OCI-LY1 (cell line): ENCODE data around the gene CERS6.

Experiments
- H2AFZ ChIP-seq: fragments of 200-600 bp; sonication (generic), shearing (Covaris generic); 2 replicates; pipeline ENCODE4 v1.6.0; 2014; ENCODE audit warnings: antibody characterized with exemption, mild to moderate bottlenecking, low read length
- H3F3A ChIP-seq: fragments of 200-600 bp; sonication (generic), shearing (Covaris generic); 2 replicates; pipeline ENCODE4 v1.6.0; 2014; ENCODE audit warnings: mild to moderate bottlenecking, antibody characterized with exemption, low read length, moderate library complexity; ENCODE audit not compliant: insufficient read depth
- H3K27ac ChIP-seq: fragments of 200-600 bp; sonication (generic); 2 replicates; pipeline ENCODE4 v1.5.1; 2014; ENCODE audit warnings: low read length, mixed run types, mild to moderate bottlenecking, low read depth; ENCODE audit not compliant: poor library complexity, severe bottlenecking
- H3K27me3 ChIP-seq: fragments of 200-600 bp; sonication (generic); 2 replicates; pipeline ENCODE4 v1.6.0; 2014; ENCODE audit warnings: antibody characterized with exemption, mild to moderate bottlenecking, low read length, moderate library complexity; ENCODE audit not compliant: insufficient read depth
- H3K36me3 ChIP-seq: fragments of 200-600 bp; sonication (generic); 2 replicates; pipeline ENCODE4 v1.6.1; 2014; ENCODE audit warnings: mild to moderate bottlenecking, antibody characterized with exemption, low read length, moderate library complexity, mixed read lengths; ENCODE audit not compliant: insufficient read depth
- H3K4me1 ChIP-seq: fragments of 200-600 bp; sonication (generic); 2 replicates; pipeline ENCODE4 v1.5.1; 2014; ENCODE audit warnings: mild to moderate bottlenecking, low read length, moderate library complexity; ENCODE audit not compliant: insufficient read depth, severe bottlenecking
- H3K4me2 ChIP-seq: fragments of 200-600 bp; sonication (generic), shearing (Covaris generic); 2 replicates; pipeline ENCODE4 v1.6.1; 2014; ENCODE audit warnings: low read length
- H3K4me3 ChIP-seq: fragments of 200-600 bp; sonication (generic); 2 replicates; pipeline ENCODE4 v1.5.1; 2014; ENCODE audit warnings: low read length, low read depth, mild to moderate bottlenecking, mixed read lengths; ENCODE audit not compliant: poor library complexity, severe bottlenecking
- H3K79me2 ChIP-seq: fragments of 200-600 bp; shearing (Covaris generic); 2 replicates; pipeline ENCODE4 v1.6.1; 2016; ENCODE audit warnings: mixed run types, low read length, mixed read lengths; ENCODE audit not compliant: insufficient read depth
- H3K9ac ChIP-seq: fragments of 200-600 bp; sonication (generic), shearing (Covaris generic); 2 replicates; pipeline ENCODE4 v1.6.1; 2014; ENCODE audit warnings: mild to moderate bottlenecking, low read length, mixed read lengths
- H3K9me2 ChIP-seq: fragments of 200-600 bp; sonication (generic), shearing (Covaris generic); 2 replicates; pipeline ENCODE4 v1.6.1; 2014; ENCODE audit warnings: low read depth, mild to moderate bottlenecking, low read length, mixed read lengths
- H3K9me3 ChIP-seq: fragments of 200-600 bp; shearing (Covaris generic); 2 replicates; pipeline ENCODE4 v1.6.1; 2014; ENCODE audit warnings: low read length, mixed read lengths
- H4K20me1 ChIP-seq: fragments of 200-600 bp; sonication (generic), shearing (Covaris generic); 2 replicates; pipeline ENCODE4 v1.6.0; 2016; ENCODE audit warnings: mild to moderate bottlenecking, low read length; ENCODE audit not compliant: insufficient read depth
- EZH2 ChIP-seq: fragments of 200-600 bp; sonication (generic), shearing (Covaris generic); IDR thresholded peaks from 2 replicates; pipeline ENCODE4 v1.8.0; 2017; ENCODE audit warnings: borderline replicate concordance, mixed run types, mild to moderate bottlenecking, antibody characterized with exemption, low read length, moderate library complexity, mixed read lengths
- TF ChIP-seq, protein P1 (sequence below): fragments of 200-600 bp; sonication (generic), shearing (Covaris generic); IDR thresholded peaks from 2 replicates; pipeline ENCODE4 v1.5.1; 2017; ENCODE audit warnings: mild to moderate bottlenecking, antibody characterized with exemption, low read length, moderate library complexity, mixed read lengths

Gene CERS6

DNA sequence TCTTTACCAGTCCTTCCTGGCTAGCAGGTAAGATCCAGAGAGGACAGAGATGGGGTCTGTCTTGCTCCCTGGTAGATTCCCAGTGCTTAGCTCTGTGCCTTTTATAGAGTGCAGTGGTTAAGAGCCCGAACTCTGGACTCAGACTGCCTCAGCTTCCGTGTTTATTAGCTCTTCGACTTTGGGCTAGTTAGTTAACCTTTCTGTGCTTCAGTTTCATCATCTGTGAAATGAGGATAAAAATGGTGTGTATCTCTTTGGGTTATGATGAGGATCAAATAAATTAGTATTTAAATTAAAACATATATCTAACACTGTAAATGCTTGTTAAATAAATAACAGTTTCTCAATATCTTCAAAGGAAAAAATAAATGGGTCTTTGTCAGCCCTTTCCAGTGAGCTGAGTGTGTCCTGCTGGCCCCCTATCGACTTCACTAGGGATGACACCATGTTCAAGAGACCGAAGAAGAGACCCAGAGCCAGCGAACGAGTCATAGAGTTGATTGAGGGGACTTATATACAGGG is 38.2 kb downstream of the CERS6 start:
- Histone ChIP-seq H3F3A (no peaks in the 10 kb centered on the region), H3K9me2 (no peaks in the 10 kb centered on the region), H3K27me3 (no peaks in the 10 kb centered on the region), H3K27ac (no peak overlapping the region), H3K9me3 (no peaks in the 10 kb centered on the region), H3K4me1 (no peaks in the 10 kb centered on the region), H4K20me1 (no peaks in the 10 kb centered on the region), H2AFZ (no peak overlapping the region), H3K9ac (no peak overlapping the region), H3K36me3 (no peaks in the 10 kb centered on the region), H3K4me2 (no peak overlapping the region), H3K79me2 (no peaks in the 10 kb centered on the region), H3K4me3 (no peak overlapping the region)
- no peak for TF ChIP-seq EZH2
- TF ChIP-seq, protein P1, sequence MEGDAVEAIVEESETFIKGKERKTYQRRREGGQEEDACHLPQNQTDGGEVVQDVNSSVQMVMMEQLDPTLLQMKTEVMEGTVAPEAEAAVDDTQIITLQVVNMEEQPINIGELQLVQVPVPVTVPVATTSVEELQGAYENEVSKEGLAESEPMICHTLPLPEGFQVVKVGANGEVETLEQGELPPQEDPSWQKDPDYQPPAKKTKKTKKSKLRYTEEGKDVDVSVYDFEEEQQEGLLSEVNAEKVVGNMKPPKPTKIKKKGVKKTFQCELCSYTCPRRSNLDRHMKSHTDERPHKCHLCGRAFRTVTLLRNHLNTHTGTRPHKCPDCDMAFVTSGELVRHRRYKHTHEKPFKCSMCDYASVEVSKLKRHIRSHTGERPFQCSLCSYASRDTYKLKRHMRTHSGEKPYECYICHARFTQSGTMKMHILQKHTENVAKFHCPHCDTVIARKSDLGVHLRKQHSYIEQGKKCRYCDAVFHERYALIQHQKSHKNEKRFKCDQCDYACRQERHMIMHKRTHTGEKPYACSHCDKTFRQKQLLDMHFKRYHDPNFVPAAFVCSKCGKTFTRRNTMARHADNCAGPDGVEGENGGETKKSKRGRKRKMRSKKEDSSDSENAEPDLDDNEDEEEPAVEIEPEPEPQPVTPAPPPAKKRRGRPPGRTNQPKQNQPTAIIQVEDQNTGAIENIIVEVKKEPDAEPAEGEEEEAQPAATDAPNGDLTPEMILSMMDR, result peak; percentile 46

DNA sequence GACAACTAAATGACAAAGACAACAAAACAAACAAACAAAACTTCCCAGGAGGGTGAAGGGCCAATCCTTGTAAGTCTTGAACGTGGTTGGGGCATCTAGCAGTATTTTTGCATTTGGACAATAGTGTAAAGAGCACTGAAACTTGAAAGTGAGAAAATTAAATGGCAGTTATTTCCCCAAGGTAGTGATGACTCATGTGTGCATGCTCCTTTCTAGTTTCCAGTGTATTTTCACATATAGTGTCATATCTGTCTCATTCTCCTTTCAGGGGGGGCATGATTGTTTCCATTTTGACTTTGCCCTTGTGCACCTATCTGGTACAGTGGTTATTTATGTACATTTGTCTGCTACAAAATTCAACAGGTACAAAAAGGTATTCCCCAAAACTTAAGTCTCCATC is 39.5 kb downstream of the CERS6 start:
- Histone ChIP-seq H3K4me1 (no peaks in the 10 kb centered on the region), H3K4me3 (no peak overlapping the region), H4K20me1 (no peaks in the 10 kb centered on the region), H3K9ac (no peak overlapping the region), H3K27ac (no peak overlapping the region), H3K36me3 (no peaks in the 10 kb centered on the region), H2AFZ (no peak overlapping the region), H3K4me2 (no peak overlapping the region), H3K27me3 (no peaks in the 10 kb centered on the region), H3K79me2 (no peaks in the 10 kb centered on the region), H3K9me2 (no peaks in the 10 kb centered on the region), H3F3A (no peaks in the 10 kb centered on the region), H3K9me3 (no peaks in the 10 kb centered on the region)
- TF ChIP-seq, protein P1, result no peak
- no peak for TF ChIP-seq EZH2

DNA sequence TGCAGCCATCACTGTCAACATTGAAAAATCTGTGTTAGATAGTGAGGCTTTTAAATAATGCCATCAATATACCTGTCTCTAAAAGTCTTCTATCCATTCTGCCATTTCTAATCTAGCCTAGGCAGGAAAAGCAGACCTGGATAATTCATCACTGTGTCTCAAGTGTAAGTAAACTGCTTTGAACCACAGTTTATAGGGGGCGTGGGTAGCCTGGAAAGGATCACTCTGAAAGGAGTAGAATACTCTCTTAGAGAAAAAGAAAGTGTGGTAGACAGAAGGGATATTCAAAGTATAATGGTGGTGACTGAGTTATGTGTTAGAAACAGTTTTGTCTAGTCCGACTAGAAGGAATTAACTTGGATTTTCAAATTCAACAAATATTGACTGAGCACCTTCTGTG is 40.8 kb downstream of the CERS6 start:
- Histone ChIP-seq H4K20me1 (no peaks in the 10 kb centered on the region), H2AFZ (no peak overlapping the region), H3K4me2 (no peak overlapping the region), H3K79me2 (no peaks in the 10 kb centered on the region), H3K4me1 (no peaks in the 10 kb centered on the region), H3F3A (no peaks in the 10 kb centered on the region), H3K9ac (no peak overlapping the region), H3K27ac (no peak overlapping the region), H3K27me3 (no peaks in the 10 kb centered on the region), H3K9me2 (no peaks in the 10 kb centered on the region), H3K9me3 (no peaks in the 10 kb centered on the region), H3K4me3 (no peak overlapping the region), H3K36me3 (no peaks in the 10 kb centered on the region)
- no peak for TF ChIP-seq EZH2
- TF ChIP-seq, protein P1, result no peak
